Measurements from ENCODE around the gene PCDH9. TPM values are rescaled to one million over a fixed set of nuclear protein-coding genes. Genes with fewer than 3 reads are reported as not detected.

PCDH9 gene
- total RNA-seq, 4 donors from 2014 or later: 0.64 to 1.1 (median 0.82) TPM

- H3K9me3 ChIP-seq: no peaks in the 10 kb centered on the region
- H3K4me1 ChIP-seq: no peaks in the 10 kb centered on the region
- TF ChIP-seq POLR2A (IDR thresholded peaks at IDR 0.05) (no peak), EP300 (IDR thresholded peaks at IDR 0.05) (no peak), POLR2AphosphoS5 (IDR thresholded peaks at IDR 0.05) (no peak), CTCF (IDR thresholded peaks at IDR 0.05) (no peak)
- no peaks in the 10 kb centered on the region for H3K27me3 ChIP-seq
- no peak overlapping the region for H3K27ac ChIP-seq
- DNase-seq (ENCODE audit: low spot score in 2 of 2): no peak
- H3K36me3 ChIP-seq: no peaks in the 10 kb centered on the region
- WGBS: 80% methylated on average over 1 of the region's 1 CpG
- no peak overlapping the region for H3K4me3 ChIP-seq
Measured at GRCh38 chr13:66803808-66804456, 426.2 kb downstream of the PCDH9 start.

GRCh38 chr13:66803013-66803807 is 426.9 kb downstream of the PCDH9 start:
- Histone ChIP-seq H3K4me1 (no peaks in the 10 kb centered on the region), H3K27me3 (no peaks in the 10 kb centered on the region), H3K36me3 (no peaks in the 10 kb centered on the region), H3K4me3 (no peak overlapping the region), H3K27ac (no peak overlapping the region), H3K9me3 (no peaks in the 10 kb centered on the region)
- no peak for DNase-seq (ENCODE audit: low spot score in 2 of 2)
- WGBS: 74% methylated on average over 5 of the region's 5 CpGs
- TF ChIP-seq POLR2AphosphoS5 (IDR thresholded peaks at IDR 0.05): no peak

DNA sequence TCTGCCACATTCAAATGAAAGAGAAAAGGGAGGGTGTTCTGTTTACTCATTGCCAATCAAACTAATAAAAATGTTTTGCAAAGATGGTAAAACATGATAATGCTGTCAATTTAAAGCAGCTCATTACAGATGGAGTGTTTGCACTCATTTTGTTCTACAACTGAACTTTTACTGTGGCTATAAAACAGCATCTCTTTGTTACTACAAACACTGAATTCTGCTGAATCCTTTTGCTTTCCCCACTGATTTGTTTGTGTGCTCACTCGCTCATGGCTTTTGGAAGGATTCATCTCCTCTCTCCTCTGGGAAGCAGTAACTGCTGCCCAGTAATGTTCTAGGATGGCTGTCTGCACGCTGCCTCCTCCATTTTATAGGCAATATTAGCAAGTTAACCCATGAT is 434.5 kb downstream of the PCDH9 start:
- DNase-seq (ENCODE audit: low spot score in 2 of 2): no peak
- H3K27ac ChIP-seq: no peak overlapping the region
- no peaks in the 10 kb centered on the region for H3K9me3 ChIP-seq
- no peak overlapping the region for H3K4me3 ChIP-seq
- H3K36me3 ChIP-seq: no peaks in the 10 kb centered on the region
- H3K27me3 ChIP-seq: no peaks in the 10 kb centered on the region
- WGBS: 38% methylated on average over 2 of the region's 2 CpGs
- TF ChIP-seq EP300 (IDR thresholded peaks at IDR 0.05): no peak
- TF ChIP-seq POLR2AphosphoS5 (IDR thresholded peaks at IDR 0.05): no peak
- no peak for TF ChIP-seq CTCF (IDR thresholded peaks at IDR 0.05)
- no peak for TF ChIP-seq POLR2A (IDR thresholded peaks at IDR 0.05)
- no peaks in the 10 kb centered on the region for H3K4me1 ChIP-seq

DNA sequence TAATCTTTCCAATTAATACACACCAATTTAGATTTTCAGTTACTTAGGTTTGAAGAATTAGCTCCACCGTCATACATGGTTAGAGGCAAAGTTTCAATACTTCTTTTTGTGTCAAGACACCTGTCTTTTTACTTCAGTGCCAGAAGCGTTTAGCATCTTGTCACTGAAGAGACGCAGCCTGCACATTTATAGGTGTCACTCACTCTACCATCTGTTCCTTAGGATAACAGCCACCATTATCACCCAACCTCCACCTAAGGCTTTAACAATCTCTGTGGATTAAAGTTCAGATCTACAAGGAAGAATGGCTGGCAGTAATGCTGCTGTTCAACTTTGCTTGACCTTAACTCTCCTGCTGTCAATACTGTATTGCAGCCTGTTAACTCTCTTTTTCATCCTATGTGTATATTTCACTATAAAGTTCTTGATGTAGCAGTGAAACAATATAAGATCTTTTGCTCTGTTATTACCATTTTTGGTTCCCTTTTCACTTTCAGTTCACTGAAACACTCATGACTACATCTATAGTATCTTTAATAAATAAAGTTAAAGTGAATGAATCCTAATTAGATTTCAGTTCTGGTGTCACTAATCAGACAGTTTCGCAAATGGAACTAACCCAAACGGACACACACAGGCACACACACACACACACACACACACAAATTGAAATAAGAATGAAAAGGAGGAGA is 435.6 kb downstream of the PCDH9 start:
- TF ChIP-seq POLR2A (IDR thresholded peaks at IDR 0.05): no peak
- TF ChIP-seq EP300 (IDR thresholded peaks at IDR 0.05): no peak
- no peak for TF ChIP-seq POLR2AphosphoS5 (IDR thresholded peaks at IDR 0.05)
- TF ChIP-seq CTCF (IDR thresholded peaks at IDR 0.05): no peak
- DNase-seq (ENCODE audit: low spot score in 2 of 2): no peak
- Histone ChIP-seq H3K4me1 (no peaks in the 10 kb centered on the region), H3K27me3 (no peaks in the 10 kb centered on the region), H3K4me3 (no peak overlapping the region), H3K36me3 (no peaks in the 10 kb centered on the region), H3K9me3 (no peaks in the 10 kb centered on the region), H3K27ac (no peak overlapping the region)
- 46% methylated on average over 5 of the region's 5 CpGs for WGBS

DNA sequence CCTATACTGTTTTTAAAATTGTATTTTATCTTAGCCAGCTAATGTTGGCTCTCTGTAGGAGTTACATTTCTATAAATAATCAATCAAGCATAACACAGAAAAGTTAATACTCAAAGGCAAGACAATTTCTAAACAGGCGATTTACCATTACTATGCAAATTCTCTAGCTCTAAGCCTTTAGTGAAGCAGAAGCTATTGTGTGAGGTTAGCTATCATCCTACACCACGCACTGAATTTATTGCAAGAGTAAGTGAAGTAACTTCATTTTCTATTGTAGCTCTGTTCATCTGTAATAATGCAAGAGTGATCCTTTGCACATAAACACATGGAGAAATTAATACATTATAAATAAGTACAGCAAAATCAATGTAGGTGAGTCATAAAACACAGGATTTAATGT is 439.3 kb downstream of the PCDH9 start:
- no peak for TF ChIP-seq POLR2A (IDR thresholded peaks at IDR 0.05)
- TF ChIP-seq POLR2AphosphoS5 (IDR thresholded peaks at IDR 0.05): no peak
- TF ChIP-seq CTCF (IDR thresholded peaks at IDR 0.05): no peak
- TF ChIP-seq EP300 (IDR thresholded peaks at IDR 0.05): no peak
- H3K4me3 ChIP-seq: no peak overlapping the region
- H3K4me1 ChIP-seq: no peaks in the 10 kb centered on the region
- H3K36me3 ChIP-seq: no peaks in the 10 kb centered on the region
- 95% methylated on average over 2 of the region's 2 CpGs for WGBS
- DNase-seq (ENCODE audit: low spot score in 2 of 2): no peak
- no peaks in the 10 kb centered on the region for H3K27me3 ChIP-seq
- no peak overlapping the region for H3K27ac ChIP-seq
- no peaks in the 10 kb centered on the region for H3K9me3 ChIP-seq

Measured in suprapubic skin (tissue), 4 donors.